SU-DHL-6 (cell line): ENCODE measurements around the gene GRIN2A.

Source experiments
- EZH2phosphoT487 ChIP-seq: fragments of 200-600 bp; sonication (generic), shearing (Covaris generic); conservative IDR thresholded peaks from 2 replicates; pipeline ENCODE4 v1.6.1; 2018; ENCODE audit warnings: mild to moderate bottlenecking, antibody characterized with exemption, low read length, moderate library complexity, mixed read lengths
- TF ChIP-seq, protein P1 (sequence below): fragments of 200-600 bp; sonication (generic); IDR thresholded peaks from one replicate; pipeline ENCODE4 v1.5.1; 2017; ENCODE audit warnings: antibody characterized with exemption, mild to moderate bottlenecking, low read length, moderate library complexity; ENCODE audit not compliant: insufficient read depth, poor library complexity, severe bottlenecking

DNA sequence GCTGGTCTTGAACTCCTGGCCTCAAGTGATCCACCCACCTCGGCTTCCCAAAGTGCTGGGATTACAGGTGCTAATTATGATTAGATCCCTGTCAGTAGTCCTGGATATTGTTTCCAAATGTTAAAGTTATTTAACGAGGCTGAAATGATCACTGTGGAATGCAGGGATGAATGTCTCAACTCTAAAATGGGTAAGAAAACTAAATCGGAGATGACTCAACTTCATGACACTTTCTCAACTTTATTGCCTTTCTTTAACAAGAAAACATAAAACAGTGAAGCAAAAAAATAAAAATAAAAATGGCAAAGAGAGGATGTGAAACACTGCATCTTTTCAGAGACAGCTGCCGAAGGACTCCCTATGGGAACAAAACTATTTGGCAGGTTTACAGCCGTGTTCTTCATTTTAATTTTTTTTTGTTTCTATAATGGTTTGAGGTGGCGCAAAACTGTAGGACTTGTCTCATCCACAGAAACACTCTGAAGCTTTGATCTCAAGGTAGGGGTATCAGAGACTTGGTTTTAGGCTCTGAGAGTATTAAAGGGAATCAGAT, 382.0 kb downstream of the GRIN2A start:
- TF ChIP-seq, protein P1, sequence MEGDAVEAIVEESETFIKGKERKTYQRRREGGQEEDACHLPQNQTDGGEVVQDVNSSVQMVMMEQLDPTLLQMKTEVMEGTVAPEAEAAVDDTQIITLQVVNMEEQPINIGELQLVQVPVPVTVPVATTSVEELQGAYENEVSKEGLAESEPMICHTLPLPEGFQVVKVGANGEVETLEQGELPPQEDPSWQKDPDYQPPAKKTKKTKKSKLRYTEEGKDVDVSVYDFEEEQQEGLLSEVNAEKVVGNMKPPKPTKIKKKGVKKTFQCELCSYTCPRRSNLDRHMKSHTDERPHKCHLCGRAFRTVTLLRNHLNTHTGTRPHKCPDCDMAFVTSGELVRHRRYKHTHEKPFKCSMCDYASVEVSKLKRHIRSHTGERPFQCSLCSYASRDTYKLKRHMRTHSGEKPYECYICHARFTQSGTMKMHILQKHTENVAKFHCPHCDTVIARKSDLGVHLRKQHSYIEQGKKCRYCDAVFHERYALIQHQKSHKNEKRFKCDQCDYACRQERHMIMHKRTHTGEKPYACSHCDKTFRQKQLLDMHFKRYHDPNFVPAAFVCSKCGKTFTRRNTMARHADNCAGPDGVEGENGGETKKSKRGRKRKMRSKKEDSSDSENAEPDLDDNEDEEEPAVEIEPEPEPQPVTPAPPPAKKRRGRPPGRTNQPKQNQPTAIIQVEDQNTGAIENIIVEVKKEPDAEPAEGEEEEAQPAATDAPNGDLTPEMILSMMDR, result no peak
- TF ChIP-seq EZH2phosphoT487, result no peak
